Measurements from ENCODE around the gene DGKE.
A peak's percentile ranks its signal among the peaks of the same experiment; 100 is the strongest.

DGKE gene

DNA sequence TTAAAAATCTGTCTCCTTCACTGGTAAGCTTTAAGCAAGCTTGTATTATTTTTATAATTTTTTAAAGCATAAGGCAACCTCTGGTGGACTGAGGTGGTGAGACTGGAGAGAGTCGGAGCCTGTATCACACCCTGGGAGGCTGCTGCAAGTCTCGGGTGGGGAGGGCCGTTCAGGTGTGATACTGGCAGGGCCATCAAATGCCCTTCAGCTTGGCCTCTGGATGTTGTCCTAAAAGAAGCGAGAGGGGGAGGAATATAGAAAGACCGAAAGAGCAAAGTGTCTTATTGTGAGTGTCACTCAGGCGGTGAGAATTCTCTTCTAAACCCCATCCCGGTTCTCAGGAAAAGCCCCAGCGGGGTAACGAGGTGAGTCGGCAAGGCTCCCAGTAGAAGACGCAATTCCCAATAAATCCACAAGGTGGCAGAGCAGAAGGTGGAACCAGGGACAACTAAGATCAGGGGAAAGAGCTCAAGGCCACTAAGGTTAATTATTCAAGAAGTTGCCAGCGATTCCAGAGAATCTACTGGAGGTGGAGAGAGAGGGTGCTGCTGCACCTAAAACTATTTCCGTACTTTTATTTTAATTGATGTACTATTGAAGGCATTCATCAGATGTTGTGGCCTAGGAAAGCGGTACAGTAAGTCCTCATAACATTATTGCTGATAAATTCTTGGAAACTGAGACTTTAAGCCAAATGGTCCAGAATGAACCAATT is 14.4 kb upstream of the DGKE start:
- peaks cover 1% of the 10 kb centered on the region for H3K36me3 Mint-ChIP-seq (ENCODE audit: insufficient read depth)
- H3K4me3 Mint-ChIP-seq: no peak overlapping the region
- no peak overlapping the region for H3K27ac Mint-ChIP-seq (ENCODE audit: low read depth)
- ATAC-seq (replicated peaks; ENCODE audit: extremely low read depth, poor library complexity, severe bottlenecking) (peak; percentile 62), DNase-seq (ENCODE audit: low spot score in 2 of 2) (peak; percentile 51 to 63)
- H3K9me3 Mint-ChIP-seq: no peaks in the 10 kb centered on the region
- H3K27me3 Mint-ChIP-seq: no peaks in the 10 kb centered on the region
- no peaks in the 10 kb centered on the region for H3K4me1 Mint-ChIP-seq

DNA sequence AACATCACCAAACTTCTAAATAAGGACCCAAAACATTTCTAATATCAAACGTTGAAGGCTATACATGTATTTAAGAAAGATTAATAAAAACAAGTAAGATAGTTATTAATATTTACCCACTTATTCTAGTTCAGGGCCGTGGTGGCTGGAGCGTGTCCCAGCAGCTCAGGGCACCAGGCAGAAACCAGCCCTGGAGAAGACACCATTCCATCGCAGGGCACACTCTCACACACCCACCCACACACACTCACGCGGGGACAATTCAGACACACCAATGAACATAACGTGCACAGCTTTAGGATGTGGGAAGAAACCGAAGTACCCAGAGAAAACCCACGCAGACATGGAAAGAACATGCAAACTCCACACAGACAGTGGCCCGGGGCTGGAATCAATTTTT is 13.7 kb upstream of the DGKE start:
- Mint-ChIP-seq H3K4me1 (no peaks in the 10 kb centered on the region), H3K27ac (ENCODE audit: low read depth) (no peak overlapping the region), H3K4me3 (no peak overlapping the region), H3K27me3 (no peaks in the 10 kb centered on the region), H3K9me3 (no peaks in the 10 kb centered on the region), H3K36me3 (ENCODE audit: insufficient read depth) (peaks cover 1% of the 10 kb centered on the region)
- ATAC-seq (replicated peaks; ENCODE audit: extremely low read depth, poor library complexity, severe bottlenecking) (no peak), DNase-seq (ENCODE audit: low spot score in 2 of 2) (no peak)

DNA sequence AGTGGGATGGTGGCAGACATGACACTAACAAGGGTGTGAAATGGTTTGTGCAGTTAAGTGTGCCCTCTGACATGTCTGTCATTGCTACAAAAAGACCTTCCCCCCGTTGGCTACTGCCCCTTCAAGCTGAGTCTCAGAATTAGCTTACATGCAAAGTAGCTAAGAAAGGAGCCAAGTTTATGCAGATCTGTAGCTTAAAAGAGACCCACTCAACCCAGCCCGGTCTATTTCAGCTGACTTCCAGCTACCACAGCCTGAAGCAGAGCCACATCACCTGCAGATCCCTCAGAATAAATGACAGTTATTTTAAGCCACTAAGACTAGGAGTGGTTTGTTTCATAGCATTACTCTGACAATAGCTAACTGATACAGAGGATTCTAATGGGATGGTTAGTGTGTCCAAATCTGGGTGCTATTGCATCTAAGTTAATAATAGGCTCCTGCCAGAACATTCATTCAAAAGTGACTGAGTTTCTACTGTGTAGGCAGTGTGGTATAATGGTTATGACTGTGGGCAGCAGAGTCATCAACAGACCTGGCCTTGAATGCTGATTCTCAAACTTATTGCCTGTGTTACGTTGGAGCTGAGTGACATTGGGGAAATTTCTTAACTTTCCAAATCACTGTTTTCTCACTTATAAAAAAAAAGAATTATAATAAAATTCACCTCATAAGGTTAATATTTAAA is 12.0 kb upstream of the DGKE start:
- H3K4me1 Mint-ChIP-seq: no peaks in the 10 kb centered on the region
- H3K9me3 Mint-ChIP-seq: no peaks in the 10 kb centered on the region
- DNase-seq (ENCODE audit: low spot score in 2 of 2) (no peak), ATAC-seq (replicated peaks; ENCODE audit: extremely low read depth, poor library complexity, severe bottlenecking) (no peak)
- H3K27me3 Mint-ChIP-seq: no peaks in the 10 kb centered on the region
- H3K36me3 Mint-ChIP-seq (ENCODE audit: insufficient read depth): peaks cover 1% of the 10 kb centered on the region
- no peak overlapping the region for H3K4me3 Mint-ChIP-seq
- no peak overlapping the region for H3K27ac Mint-ChIP-seq (ENCODE audit: low read depth)

DNA sequence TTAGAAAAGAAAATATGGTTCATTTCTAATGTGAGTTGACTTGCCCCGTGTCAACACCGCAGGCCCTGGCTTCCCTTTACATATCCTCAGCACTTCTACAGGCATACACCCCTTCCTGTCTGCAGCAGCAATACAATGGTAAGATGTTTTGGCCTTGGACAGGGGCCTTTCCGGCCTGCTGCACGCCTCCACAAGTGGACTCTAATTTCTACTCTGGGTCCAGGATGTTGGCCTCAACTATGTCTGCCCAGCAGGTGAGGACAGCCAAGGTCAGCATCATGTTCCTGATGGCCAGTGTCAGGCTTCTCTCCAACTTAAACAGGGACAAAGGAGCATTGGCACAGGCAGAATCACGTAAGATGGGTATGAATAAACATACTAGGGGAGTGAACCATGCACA is 11.2 kb upstream of the DGKE start:
- H3K27me3 Mint-ChIP-seq: no peaks in the 10 kb centered on the region
- ATAC-seq (replicated peaks; ENCODE audit: extremely low read depth, poor library complexity, severe bottlenecking): no peak
- H3K36me3 Mint-ChIP-seq (ENCODE audit: insufficient read depth): peaks cover 1% of the 10 kb centered on the region
- no peak for DNase-seq (ENCODE audit: low spot score in 2 of 2)
- H3K4me3 Mint-ChIP-seq: no peak overlapping the region
- H3K9me3 Mint-ChIP-seq: no peaks in the 10 kb centered on the region
- H3K4me1 Mint-ChIP-seq: no peaks in the 10 kb centered on the region
- H3K27ac Mint-ChIP-seq (ENCODE audit: low read depth): no peak overlapping the region

DNA sequence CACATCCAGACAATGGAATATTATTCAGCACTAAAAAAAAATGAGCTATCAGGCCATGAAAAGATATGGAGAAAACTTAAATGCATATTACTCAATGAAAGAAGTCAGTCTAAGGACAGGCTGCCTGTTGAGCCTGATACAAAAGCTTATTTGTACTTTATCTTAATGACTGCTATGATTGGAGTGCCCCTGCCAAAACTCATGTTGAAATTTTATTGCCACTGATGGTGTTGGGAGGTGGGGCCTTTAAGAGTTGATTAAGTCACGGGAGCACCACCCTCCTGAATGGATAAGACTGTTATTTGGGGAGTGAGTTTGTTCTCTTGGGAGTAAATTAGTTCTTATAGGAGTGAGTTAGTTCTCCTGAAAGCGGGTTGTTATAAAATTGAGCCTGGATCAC is 10.1 kb upstream of the DGKE start:
- DNase-seq (ENCODE audit: low spot score in 2 of 2) (no peak), ATAC-seq (replicated peaks; ENCODE audit: extremely low read depth, poor library complexity, severe bottlenecking) (no peak)
- Mint-ChIP-seq H3K9me3 (no peaks in the 10 kb centered on the region), H3K4me3 (no peak overlapping the region), H3K36me3 (ENCODE audit: insufficient read depth) (peaks cover 1% of the 10 kb centered on the region), H3K4me1 (no peaks in the 10 kb centered on the region), H3K27me3 (no peaks in the 10 kb centered on the region), H3K27ac (ENCODE audit: low read depth) (no peak overlapping the region)

DNA sequence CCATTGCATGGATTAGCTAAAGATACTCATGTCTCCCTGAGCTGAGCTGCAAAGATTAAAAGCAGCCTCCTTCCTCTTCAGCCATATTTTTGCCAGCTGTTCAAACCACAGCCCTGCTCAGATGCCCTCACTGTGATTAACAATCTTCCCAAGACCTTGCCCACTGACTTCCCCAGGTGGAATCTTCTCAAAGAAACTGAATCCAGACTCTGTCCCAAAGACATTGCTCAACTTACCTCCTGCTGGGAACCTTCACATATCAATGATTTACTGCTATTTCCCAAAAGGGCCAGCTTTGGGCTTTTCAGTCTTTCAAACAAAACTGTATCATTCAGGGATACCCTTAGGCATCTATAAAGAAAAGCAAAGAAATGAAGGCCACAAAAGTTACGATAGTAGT is 9.4 kb upstream of the DGKE start:
- Mint-ChIP-seq H3K4me3 (no peak overlapping the region), H3K27me3 (no peaks in the 10 kb centered on the region), H3K36me3 (ENCODE audit: insufficient read depth) (peaks cover 3% of the 10 kb centered on the region), H3K27ac (ENCODE audit: low read depth) (no peak overlapping the region), H3K4me1 (no peaks in the 10 kb centered on the region), H3K9me3 (no peaks in the 10 kb centered on the region)
- DNase-seq (ENCODE audit: low spot score in 2 of 2) (no peak), ATAC-seq (replicated peaks; ENCODE audit: extremely low read depth, poor library complexity, severe bottlenecking) (no peak)

DNA sequence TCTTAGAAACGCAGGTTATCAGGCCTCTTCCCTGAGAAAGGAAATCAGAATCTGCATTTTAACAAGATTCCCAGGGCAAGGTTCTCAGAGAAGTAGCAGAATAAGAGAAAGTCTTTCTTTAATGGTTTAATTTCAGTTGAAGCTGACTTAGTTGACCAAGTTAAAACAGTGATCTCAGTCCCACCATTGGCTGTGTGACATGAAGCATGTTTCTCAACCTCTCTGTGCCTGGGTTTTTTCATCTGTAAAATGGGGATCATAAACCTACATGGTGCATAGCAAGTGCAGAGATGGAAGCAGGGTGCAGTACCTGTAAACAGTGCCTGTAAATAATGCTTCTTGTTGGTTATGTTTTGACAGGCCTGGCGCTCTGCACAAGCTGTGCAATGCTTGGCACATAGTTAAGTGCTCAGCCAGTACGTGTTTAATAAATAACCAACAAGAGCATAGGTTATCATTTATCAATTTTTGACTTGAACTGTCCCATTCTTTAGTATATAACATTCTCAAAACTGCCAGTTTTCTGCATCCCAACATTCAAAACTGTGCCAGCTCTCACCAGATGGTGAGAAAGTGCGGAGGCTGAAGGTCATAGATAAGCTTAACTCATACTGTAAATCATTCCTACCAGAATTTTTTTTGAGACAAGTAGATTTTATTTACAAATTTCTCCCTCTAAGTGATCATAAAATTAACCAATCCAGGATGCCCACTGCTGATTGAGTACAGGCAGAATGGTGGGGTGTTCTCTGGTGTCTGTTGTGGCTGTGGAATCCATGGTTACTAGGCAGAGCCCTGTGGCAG is 7.1 kb upstream of the DGKE start:
- no peaks in the 10 kb centered on the region for H3K9me3 Mint-ChIP-seq
- H3K27me3 Mint-ChIP-seq: no peaks in the 10 kb centered on the region
- H3K36me3 Mint-ChIP-seq (ENCODE audit: insufficient read depth): peaks cover 2% of the 10 kb centered on the region
- H3K4me3 Mint-ChIP-seq: no peak overlapping the region
- DNase-seq (ENCODE audit: low spot score in 2 of 2) (no peak), ATAC-seq (replicated peaks; ENCODE audit: extremely low read depth, poor library complexity, severe bottlenecking) (no peak)
- H3K4me1 Mint-ChIP-seq: peaks cover 12% of the 10 kb centered on the region
- no peak overlapping the region for H3K27ac Mint-ChIP-seq (ENCODE audit: low read depth)

DNA sequence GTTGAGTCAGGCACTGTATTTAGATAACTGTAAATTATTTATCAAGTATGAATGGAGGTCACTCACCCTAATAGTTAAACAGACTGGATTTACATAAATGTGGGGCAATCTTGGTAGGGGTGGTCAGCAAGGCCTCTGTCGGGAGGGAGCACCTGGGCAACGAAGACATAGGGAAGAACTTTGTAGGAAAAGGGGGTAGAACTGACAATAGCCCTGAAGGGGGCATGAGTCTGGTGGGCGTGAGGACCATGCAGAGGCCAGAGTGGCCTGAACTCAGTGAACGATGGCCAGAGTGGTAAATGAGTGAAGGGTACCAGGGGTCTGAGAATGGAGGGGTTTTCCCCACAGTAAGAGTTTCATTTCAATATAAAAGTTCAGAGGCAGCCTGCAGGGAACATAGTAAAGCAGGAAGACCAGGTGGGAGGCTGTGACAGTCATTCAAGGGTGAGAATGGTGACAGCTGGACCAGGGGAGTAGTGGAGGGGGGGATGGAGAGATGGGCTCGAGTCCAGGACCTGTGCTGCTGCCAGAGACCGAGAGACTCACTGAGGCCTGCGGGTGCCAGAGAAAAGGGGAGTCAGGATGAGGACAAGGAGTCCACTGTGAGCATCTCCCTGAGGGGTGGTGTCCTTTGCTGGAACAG is 3.1 kb upstream of the DGKE start:
- H3K27ac Mint-ChIP-seq (ENCODE audit: low read depth): no peak overlapping the region
- DNase-seq (ENCODE audit: low spot score in 2 of 2) (no peak), ATAC-seq (replicated peaks; ENCODE audit: extremely low read depth, poor library complexity, severe bottlenecking) (no peak)
- H3K4me3 Mint-ChIP-seq: no peak overlapping the region
- peaks cover 30% of the 10 kb centered on the region for H3K4me1 Mint-ChIP-seq
- H3K9me3 Mint-ChIP-seq: no peaks in the 10 kb centered on the region
- peaks cover 7% of the 10 kb centered on the region for H3K36me3 Mint-ChIP-seq (ENCODE audit: insufficient read depth)
- no peaks in the 10 kb centered on the region for H3K27me3 Mint-ChIP-seq

DNA sequence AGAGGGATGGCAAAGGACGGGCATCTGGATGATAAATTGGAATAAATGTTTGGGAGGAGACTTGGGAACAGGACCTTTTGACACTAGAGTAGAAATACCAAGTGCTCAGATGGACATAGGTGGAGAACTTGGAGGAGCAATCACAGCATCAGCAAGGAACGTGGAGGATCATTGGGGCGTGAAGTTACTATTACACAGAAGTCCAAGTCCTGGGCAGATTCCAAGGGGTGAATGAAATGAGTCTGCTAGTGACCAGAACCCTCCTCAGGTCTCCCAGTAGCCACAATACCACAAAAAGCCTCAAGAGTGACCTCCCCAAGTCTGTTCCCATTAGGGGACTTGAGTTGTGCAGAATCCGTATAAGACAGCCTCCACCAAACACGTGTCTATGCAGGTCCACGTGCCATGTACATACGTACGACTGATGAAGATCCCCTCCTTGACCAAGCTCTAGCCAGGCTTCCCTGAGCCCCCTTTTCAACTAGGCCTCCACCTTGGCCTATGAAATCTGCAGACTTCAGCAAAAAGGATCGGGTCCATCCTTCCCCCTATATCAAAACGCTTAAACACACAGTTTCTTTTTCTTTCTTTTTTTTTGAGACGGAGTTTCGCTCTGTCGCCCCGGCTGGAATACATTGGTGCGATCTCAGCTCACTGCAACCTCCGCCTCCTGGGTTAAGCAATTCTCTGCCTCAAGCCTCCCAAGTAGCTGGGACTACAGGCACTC is 2.4 kb upstream of the DGKE start:
- Mint-ChIP-seq H3K4me3 (no peak overlapping the region), H3K36me3 (ENCODE audit: insufficient read depth) (peaks cover 7% of the 10 kb centered on the region), H3K27ac (ENCODE audit: low read depth) (no peak overlapping the region), H3K27me3 (no peaks in the 10 kb centered on the region), H3K4me1 (peaks cover 34% of the 10 kb centered on the region), H3K9me3 (no peaks in the 10 kb centered on the region)
- ATAC-seq (replicated peaks; ENCODE audit: extremely low read depth, poor library complexity, severe bottlenecking) (no peak), DNase-seq (ENCODE audit: low spot score in 2 of 2) (no peak)

DNA sequence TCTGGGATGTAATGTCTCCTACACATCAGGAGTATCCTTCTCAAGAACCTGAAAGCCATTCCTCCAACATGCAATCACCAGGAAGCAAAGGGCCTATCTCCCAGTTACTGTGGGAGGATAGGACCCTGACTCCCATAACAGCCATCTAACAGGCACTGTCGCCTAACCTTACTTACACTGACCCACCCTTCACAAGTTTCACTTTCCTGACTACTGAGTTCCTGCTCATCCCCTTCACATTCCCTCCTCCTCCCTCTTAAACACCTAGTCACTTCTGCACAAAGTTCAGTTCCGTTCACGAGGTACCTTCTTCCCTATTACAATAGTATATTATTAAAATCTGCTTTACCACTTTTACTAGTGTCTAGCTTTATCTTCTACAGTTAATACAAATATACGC is 1.5 kb upstream of the DGKE start:
- ATAC-seq (replicated peaks; ENCODE audit: extremely low read depth, poor library complexity, severe bottlenecking) (no peak), DNase-seq (ENCODE audit: low spot score in 2 of 2) (no peak)
- no peaks in the 10 kb centered on the region for H3K27me3 Mint-ChIP-seq
- H3K36me3 Mint-ChIP-seq (ENCODE audit: insufficient read depth): peaks cover 7% of the 10 kb centered on the region
- H3K9me3 Mint-ChIP-seq: no peaks in the 10 kb centered on the region
- peak overlapping the region; percentile 91 for H3K4me3 Mint-ChIP-seq
- peak overlapping the region; percentile 84 for H3K27ac Mint-ChIP-seq (ENCODE audit: low read depth)
- peaks cover 43% of the 10 kb centered on the region for H3K4me1 Mint-ChIP-seq

DNA sequence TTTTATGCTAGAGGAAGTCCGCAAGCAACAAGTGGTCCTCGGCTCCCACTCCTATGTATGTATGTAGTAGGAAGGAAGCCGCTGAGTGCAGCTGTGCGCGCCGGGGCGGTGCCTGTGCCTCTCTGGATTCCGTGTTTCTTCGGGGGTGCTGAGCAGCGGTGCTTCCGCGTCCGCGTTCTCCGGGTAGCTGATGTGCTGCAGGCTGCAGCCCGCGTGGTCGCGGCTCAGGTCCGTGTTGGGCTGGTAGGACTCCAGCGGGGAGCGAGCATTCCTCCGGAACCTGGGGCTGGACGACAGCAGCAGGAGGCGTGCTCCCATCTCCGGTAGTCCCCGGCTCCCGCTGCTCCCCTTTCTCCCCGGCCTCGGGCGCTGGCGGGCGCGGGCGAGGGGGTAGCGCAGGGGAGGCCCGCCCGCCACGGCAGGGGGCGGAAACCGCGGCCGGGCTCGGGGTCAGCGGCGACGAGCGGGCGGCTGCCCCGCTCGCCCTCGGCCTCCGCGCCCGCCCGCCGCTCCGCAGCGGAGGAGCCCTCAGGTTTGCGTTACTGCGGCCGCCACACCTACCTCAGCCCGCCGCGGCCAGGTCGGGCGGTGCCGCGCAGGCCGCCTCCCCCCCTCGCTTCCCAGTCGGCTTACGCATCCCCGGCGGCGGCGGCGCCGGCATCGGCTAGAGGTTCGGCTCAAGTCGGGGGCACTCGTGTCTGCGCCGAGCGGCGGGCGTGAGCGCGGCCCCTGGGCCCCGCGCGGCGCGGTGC is 718 bp upstream of the DGKE start:
- H3K9me3 Mint-ChIP-seq: no peaks in the 10 kb centered on the region
- peaks cover 51% of the 10 kb centered on the region for H3K4me1 Mint-ChIP-seq
- H3K27ac Mint-ChIP-seq (ENCODE audit: low read depth): peak overlapping the region; percentile 84
- peak; percentile 40 to 44 for DNase-seq (ENCODE audit: low spot score in 2 of 2)
- ATAC-seq (replicated peaks; ENCODE audit: extremely low read depth, poor library complexity, severe bottlenecking): peak; percentile 64
- H3K4me3 Mint-ChIP-seq: peak overlapping the region; percentile 91
- no peaks in the 10 kb centered on the region for H3K27me3 Mint-ChIP-seq
- H3K36me3 Mint-ChIP-seq (ENCODE audit: insufficient read depth): peaks cover 7% of the 10 kb centered on the region
